PC-9 (cell line): ENCODE measurements around the gene SP6. TPM values are rescaled to one million over a fixed set of nuclear protein-coding genes. Genes with fewer than 3 reads are reported as not detected.
A peak's percentile ranks its signal among the peaks of the same experiment; 100 is the strongest.

Source experiments
- BruUV-seq: library from RNA; stranded (reverse); fragments of 400-500 nt; replicated peaks from 2 replicates; lab custom pipeline; 2021; lab: Mats Ljungman, UMichigan
- CTCF ChIA-PET: fragments of 300-600 bp; sonication (Branson Sonifier 250); formaldehyde crosslinking; loops from one replicate; lab custom pipeline; 2022; ENCODE audit warnings: antibody characterized with exemption; lab: Charles Lee
- POLR2A ChIA-PET: fragments of 300-600 bp; sonication (Branson Sonifier 250); formaldehyde crosslinking; loops from one replicate; lab custom pipeline; 2022; ENCODE audit warnings: antibody characterized with exemption; ENCODE audit not compliant: unreplicated experiment; lab: Charles Lee
- DNase-seq, 2 experiments: peaks; one replicate each; pipeline versions ENCODE4 v3.0.0 to v3.0.0-alpha.2; 2015 to 2022; ENCODE audit warnings: mixed read lengths in 1 of 2
- H2AFZ ChIP-seq: fragments of 200-600 bp; sonication (generic); 2 replicates; pipeline ENCODE4 v1.8.1; 2017; ENCODE audit warnings: antibody characterized with exemption
- H3F3A ChIP-seq: fragments of 200-600 bp; sonication (generic); 2 replicates; pipeline ENCODE4 v1.8.1; 2017; ENCODE audit warnings: antibody characterized with exemption, mild to moderate bottlenecking, low read depth; ENCODE audit not compliant: insufficient read depth
- H3K27ac ChIP-seq: fragments of 200-600 bp; sonication (generic); 2 replicates; pipeline ENCODE4 v1.6.1; 2016; ENCODE audit warnings: mixed run types
- H3K27me3 ChIP-seq: fragments of 200-600 bp; sonication (generic); 2 replicates; pipeline ENCODE4 v1.6.1; 2016; ENCODE audit warnings: low read depth, mixed run types; ENCODE audit not compliant: insufficient read depth
- H3K36me3 ChIP-seq: fragments of 200-600 bp; sonication (generic); 2 replicates; pipeline ENCODE4 v1.6.1; 2016; ENCODE audit warnings: low read depth, mixed run types
- H3K4me1 ChIP-seq: fragments of 200-600 bp; sonication (generic); replicated peaks from 2 replicates; pipeline ENCODE4 v1.6.1; 2016; ENCODE audit warnings: mixed run types; ENCODE audit not compliant: insufficient read depth
- H3K4me2 ChIP-seq: fragments of 200-600 bp; sonication (generic); 2 replicates; pipeline ENCODE4 v1.6.1; 2017; ENCODE audit warnings: mixed run types
- H3K4me3 ChIP-seq: fragments of 200-600 bp; sonication (generic); 2 replicates; pipeline ENCODE4 v1.6.1; 2016; ENCODE audit warnings: mixed run types
- H3K79me2 ChIP-seq: fragments of 200-600 bp; sonication (generic); 2 replicates; pipeline ENCODE4 v1.6.1; 2017; ENCODE audit warnings: low read depth, mixed run types
- H3K9me2 ChIP-seq: fragments of 200-600 bp; sonication (generic); 2 replicates; pipeline ENCODE4 v1.8.1; 2017; ENCODE audit warnings: mild to moderate bottlenecking; ENCODE audit not compliant: insufficient read depth
- H3K9me3 ChIP-seq: fragments of 200-600 bp; sonication (generic); 2 replicates; pipeline ENCODE4 v1.8.1; 2016; ENCODE audit warnings: low read depth; ENCODE audit not compliant: insufficient read depth
- H4K20me1 ChIP-seq: fragments of 200-600 bp; sonication (generic); 2 replicates; pipeline ENCODE4 v1.8.1; 2017; ENCODE audit not compliant: insufficient read depth
- EZH2 ChIP-seq: fragments of 200-600 bp; sonication (generic); IDR thresholded peaks from 2 replicates; pipeline ENCODE4 v1.8.0; 2017; ENCODE audit warnings: antibody characterized with exemption, low read depth
- intact Hi-C: fragments of 100-400 bp; cut with micrococcal nuclease; formaldehyde crosslinking; loops from one replicate; pipeline ENCODE4 v1.10.0; 2022; ENCODE audit not compliant: unreplicated experiment
- total RNA-seq: library from RNA; stranded (reverse); gene quantifications from 2 replicates; pipeline ENCODE4 v1.2.3, GENCODE V29; 2021
- TF ChIP-seq, protein P1 (sequence below): fragments of 200-600 bp; sonication (generic); conservative IDR thresholded peaks from 2 replicates; pipeline ENCODE4 v1.6.1; 2017; ENCODE audit warnings: mixed run types, antibody characterized with exemption, mild to moderate bottlenecking, moderate library complexity

Gene SP6
- total RNA-seq, 1 experiment from 2014 or later = 13.3 TPM

DNA sequence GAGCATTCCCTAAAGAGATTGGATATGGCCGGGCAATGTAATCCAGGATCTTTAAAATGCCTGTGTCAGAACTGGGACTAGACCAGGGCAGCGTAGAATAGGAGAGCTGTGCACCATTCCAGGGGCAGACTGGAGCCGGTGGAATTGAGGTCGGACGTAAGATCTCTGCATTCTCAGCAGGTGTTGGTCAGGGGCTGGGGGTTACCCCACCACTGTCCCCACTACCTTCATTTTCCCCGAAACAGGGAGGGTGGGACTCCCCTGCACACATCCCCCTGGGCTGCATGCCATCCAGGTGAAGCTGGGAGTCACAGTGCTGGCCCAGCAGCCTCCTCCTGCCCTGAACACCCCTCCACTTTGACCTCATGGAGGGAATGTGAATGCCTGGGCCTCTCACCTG is 47.2 kb downstream of the SP6 start:
- intact Hi-C loops = loop anchor here (5.0 kb wide), 1 partner anchor 861 kb away; no protein-coding TSS in a partner anchor
- TSS peak; percentile 17 for BruUV-seq

DNA sequence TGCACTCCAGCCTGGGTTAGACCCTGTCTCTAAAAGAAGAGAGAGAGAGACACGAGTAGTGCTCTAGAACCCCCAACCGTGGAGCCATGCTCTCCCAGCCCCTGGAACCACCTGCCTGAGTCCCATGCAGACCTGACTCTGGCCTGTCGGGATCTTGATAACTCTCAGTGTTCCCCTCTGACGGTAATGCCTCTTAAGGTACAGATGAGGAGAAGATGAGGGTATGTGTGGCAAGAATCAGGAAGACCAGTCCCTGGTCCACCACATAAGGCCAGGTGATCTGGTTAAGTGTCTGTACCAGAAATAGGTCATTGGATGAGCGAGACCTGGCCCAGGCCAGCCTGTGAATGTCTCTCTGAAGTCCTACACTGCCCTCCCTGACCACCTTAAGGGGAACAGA is 47.8 kb downstream of the SP6 start:
- POLR2A ChIA-PET = interaction anchor here (0.7 kb wide), 1 partner anchor 16 kb away, joined by 3 read pairs; no protein-coding TSS in a partner anchor
- no peaks in the 10 kb centered on the region for H3K9me3 ChIP-seq
- H3K4me2 ChIP-seq = no peak overlapping the region
- DNase-seq = no peak
- peaks cover 11% of the 10 kb centered on the region; the same call in 1 of the 2 replicates for H3F3A ChIP-seq
- no peaks in the 10 kb centered on the region for H3K9me2 ChIP-seq
- BruUV-seq = no TSS peak
- no peaks in the 10 kb centered on the region for H3K4me1 ChIP-seq
- intact Hi-C loops = loop anchor here (5.0 kb wide), 1 partner anchor 861 kb away; no protein-coding TSS in a partner anchor
- no peaks in the 10 kb centered on the region for H3K79me2 ChIP-seq
- H4K20me1 ChIP-seq = no peaks in the 10 kb centered on the region
- H3K27me3 ChIP-seq = no peaks in the 10 kb centered on the region
- H3K36me3 ChIP-seq = peaks cover 11% of the 10 kb centered on the region; the same call in 1 of the 2 replicates
- no peak overlapping the region for H3K4me3 ChIP-seq
- H3K27ac ChIP-seq = no peak overlapping the region
- no peak overlapping the region for H2AFZ ChIP-seq
- no peak for TF ChIP-seq EZH2
- TF ChIP-seq, protein P1, sequence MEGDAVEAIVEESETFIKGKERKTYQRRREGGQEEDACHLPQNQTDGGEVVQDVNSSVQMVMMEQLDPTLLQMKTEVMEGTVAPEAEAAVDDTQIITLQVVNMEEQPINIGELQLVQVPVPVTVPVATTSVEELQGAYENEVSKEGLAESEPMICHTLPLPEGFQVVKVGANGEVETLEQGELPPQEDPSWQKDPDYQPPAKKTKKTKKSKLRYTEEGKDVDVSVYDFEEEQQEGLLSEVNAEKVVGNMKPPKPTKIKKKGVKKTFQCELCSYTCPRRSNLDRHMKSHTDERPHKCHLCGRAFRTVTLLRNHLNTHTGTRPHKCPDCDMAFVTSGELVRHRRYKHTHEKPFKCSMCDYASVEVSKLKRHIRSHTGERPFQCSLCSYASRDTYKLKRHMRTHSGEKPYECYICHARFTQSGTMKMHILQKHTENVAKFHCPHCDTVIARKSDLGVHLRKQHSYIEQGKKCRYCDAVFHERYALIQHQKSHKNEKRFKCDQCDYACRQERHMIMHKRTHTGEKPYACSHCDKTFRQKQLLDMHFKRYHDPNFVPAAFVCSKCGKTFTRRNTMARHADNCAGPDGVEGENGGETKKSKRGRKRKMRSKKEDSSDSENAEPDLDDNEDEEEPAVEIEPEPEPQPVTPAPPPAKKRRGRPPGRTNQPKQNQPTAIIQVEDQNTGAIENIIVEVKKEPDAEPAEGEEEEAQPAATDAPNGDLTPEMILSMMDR = no peak
- CTCF ChIA-PET = interaction anchor here (0.5 to 0.7 kb wide), 2 partner anchors 167 to 927 kb away, joined by 3 read pairs; no protein-coding TSS in a partner anchor

More for the DNA sequence above, 47.2 kb downstream of the SP6 start:
- no peak overlapping the region for H3K27ac ChIP-seq
- peaks cover 4% of the 10 kb centered on the region for H3K4me1 ChIP-seq
- TF ChIP-seq, protein P1 = no peak
- TF ChIP-seq EZH2 = no peak
- H3K4me2 ChIP-seq = no peak overlapping the region
- no peaks in the 10 kb centered on the region for H3K9me3 ChIP-seq
- CTCF ChIA-PET = no interaction called here
- peaks cover 15% of the 10 kb centered on the region for H3F3A ChIP-seq
- no peaks in the 10 kb centered on the region for H4K20me1 ChIP-seq
- no peaks in the 10 kb centered on the region for H3K27me3 ChIP-seq
- H3K36me3 ChIP-seq = peaks cover 16% of the 10 kb centered on the region
- DNase-seq = no peak
- H3K4me3 ChIP-seq = no peak overlapping the region
- H3K79me2 ChIP-seq = no peaks in the 10 kb centered on the region
- no peak overlapping the region for H2AFZ ChIP-seq
- no peaks in the 10 kb centered on the region for H3K9me2 ChIP-seq
- POLR2A ChIA-PET = no interaction called here

DNA sequence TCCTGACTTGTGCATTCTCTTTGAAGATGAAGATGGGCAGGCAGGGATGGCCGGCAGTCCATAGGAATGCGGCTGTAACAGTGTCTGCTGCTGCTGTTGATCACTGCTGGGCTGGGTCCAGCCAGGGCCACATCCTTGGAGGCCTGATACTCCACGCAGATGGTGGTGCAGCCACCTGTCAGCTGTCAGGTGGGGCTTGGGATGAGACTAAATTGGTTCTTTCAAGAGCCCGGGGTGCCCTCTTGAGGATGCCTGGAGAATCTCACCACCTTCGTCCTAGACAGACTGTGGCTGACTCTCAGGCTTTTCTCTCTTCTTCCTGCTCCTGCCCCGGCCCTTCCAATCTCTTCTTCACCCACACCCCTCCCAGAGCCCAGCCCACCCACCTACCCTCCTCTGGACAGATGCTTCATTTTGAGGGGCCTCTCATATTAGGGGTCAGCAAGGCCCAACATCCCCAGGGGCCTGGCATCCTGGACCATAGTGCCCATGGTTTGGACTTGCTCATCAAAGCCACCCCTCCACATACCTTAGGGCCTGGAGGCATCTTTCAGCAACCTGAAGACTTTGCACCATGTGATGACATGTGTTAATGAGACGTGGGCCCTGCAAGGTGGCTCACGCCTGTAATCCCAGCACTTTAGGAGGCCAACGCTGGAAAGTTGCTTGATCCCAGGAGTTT is 48.5 kb downstream of the SP6 start:
- POLR2A ChIA-PET = interaction anchor here (0.7 kb wide), 1 partner anchor 17 kb away, joined by 3 read pairs; no protein-coding TSS in a partner anchor
- no peak for TF ChIP-seq EZH2
- TF ChIP-seq, protein P1 = peak; percentile 84
- no peaks in the 10 kb centered on the region for H3K79me2 ChIP-seq
- no TSS peak for BruUV-seq
- no peaks in the 10 kb centered on the region for H3K9me3 ChIP-seq
- peaks cover 5% of the 10 kb centered on the region; the same call in 1 of the 2 replicates for H3K36me3 ChIP-seq
- CTCF ChIA-PET = interaction anchor here (0.6 to 0.7 kb wide), 2 partner anchors 168 to 926 kb away, joined by 3 to 4 read pairs; partner anchors contain the start of gene CDK5RAP3
- intact Hi-C loops = loop anchor here (5.0 kb wide), 1 partner anchor 860 kb away; no protein-coding TSS in a partner anchor
- H3K4me2 ChIP-seq = no peak overlapping the region
- H3K27me3 ChIP-seq = 0 out of 2 replicates have a peak, but pooled peaks cover 2% of the 10 kb centered on the region
- H4K20me1 ChIP-seq = no peaks in the 10 kb centered on the region
- peaks cover 11% of the 10 kb centered on the region; the same call in 1 of the 2 replicates for H3F3A ChIP-seq
- H3K4me1 ChIP-seq = no peaks in the 10 kb centered on the region
- no peaks in the 10 kb centered on the region for H3K9me2 ChIP-seq
- H3K27ac ChIP-seq = no peak overlapping the region
- peak; percentile 48 to 62 for DNase-seq
- H2AFZ ChIP-seq = no peak overlapping the region
- H3K4me3 ChIP-seq = no peak overlapping the region
